ENCODE measurements around the gene C19orf12.

- TF ChIP-seq CTCF (conservative IDR thresholded peaks at IDR 0.05 in 1 of 2, IDR thresholded peaks at IDR 0.05 in 1 of 2; ENCODE audit: low read depth in 1 of 2, low read length in 2 of 2) = no peak
- no peak for TF ChIP-seq EZH2 (IDR thresholded peaks at IDR 0.05; ENCODE audit: low read length, missing control alignments)
Measured at GRCh38 chr19:29761575-29762232, 46.6 kb upstream of the C19orf12 start.
